Keratinocyte (primary cell): ENCODE data around the gene DPYSL5.

Source experiments
- CTCF ChIP-seq, 3 experiments: IDR thresholded peaks in 1 of 3; conservative IDR thresholded peaks in 1 of 3; optimal IDR thresholded peaks in 1 of 3; 2 replicates in 2 of 3; 3 replicates in 1 of 3; pipeline versions ENCODE3 to v1.5.1; 2011; ENCODE audit warnings: low read length in 3 of 3, mild to moderate bottlenecking in 3 of 3, moderate library complexity in 2 of 3, control low read depth in 1 of 3, inconsistent platforms in 1 of 3; ENCODE audit not compliant: insufficient read depth in 2 of 3; ENCODE audit errors: extremely low read depth in 1 of 3
- EZH2 ChIP-seq: IDR thresholded peaks from one replicate; pipeline ENCODE4 v1.6.1; 2012; ENCODE audit warnings: inconsistent platforms, mild to moderate bottlenecking, low read length, moderate library complexity

- no peak for TF ChIP-seq CTCF (optimal IDR thresholded peaks at IDR 0.05 in 1 of 3, IDR thresholded peaks at IDR 0.05 in 1 of 3, conservative IDR thresholded peaks at IDR 0.05 in 1 of 3; ENCODE audit: extremely low read depth in 1 of 3, insufficient read depth in 2 of 3, low read length in 3 of 3)
- TF ChIP-seq EZH2, result no peak
Measured at GRCh38 chr2:26974352-26974751, 126.4 kb downstream of the DPYSL5 start.
